Measurements from ENCODE around the gene FAM168A. TPM values are rescaled to one million over a fixed set of nuclear protein-coding genes. Genes with fewer than 3 reads are reported as not detected.

Gene FAM168A
- total and polyA plus RNA-seq, 9 of the 15 experiments (the other 6 are each of a cell fraction or from before 2014, with no cell fraction given) = 0.44 to 7.2 (median 2.9) TPM

DNA sequence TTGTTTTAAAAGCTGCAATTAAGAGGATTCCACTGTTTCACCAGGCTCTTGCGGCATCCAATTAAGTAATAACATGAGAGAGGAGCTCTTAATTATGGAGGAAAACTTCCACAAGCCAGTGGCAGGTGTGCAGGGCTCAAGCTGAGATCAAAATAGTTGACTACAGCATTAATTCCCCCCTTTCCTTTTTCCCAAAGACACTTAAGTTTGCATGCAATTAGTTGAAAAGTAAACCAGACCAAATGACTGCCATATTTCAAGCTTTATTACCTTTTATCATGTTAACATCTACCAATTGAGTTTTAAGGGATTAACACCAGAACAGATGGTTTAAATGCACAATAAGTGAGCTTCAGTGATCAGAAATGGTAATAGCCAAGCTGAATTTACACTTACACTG lies 32.1 kb downstream of the FAM168A start (continued):
- TF ChIP-seq, protein P1, sequence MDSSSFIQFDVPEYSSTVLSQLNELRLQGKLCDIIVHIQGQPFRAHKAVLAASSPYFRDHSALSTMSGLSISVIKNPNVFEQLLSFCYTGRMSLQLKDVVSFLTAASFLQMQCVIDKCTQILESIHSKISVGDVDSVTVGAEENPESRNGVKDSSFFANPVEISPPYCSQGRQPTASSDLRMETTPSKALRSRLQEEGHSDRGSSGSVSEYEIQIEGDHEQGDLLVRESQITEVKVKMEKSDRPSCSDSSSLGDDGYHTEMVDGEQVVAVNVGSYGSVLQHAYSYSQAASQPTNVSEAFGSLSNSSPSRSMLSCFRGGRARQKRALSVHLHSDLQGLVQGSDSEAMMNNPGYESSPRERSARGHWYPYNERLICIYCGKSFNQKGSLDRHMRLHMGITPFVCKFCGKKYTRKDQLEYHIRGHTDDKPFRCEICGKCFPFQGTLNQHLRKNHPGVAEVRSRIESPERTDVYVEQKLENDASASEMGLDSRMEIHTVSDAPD (CRISPR knock-in tag; IDR thresholded peaks at IDR 0.05) = no peak
- TF ChIP-seq ZNF121 (CRISPR knock-in tag; conservative IDR thresholded peaks at IDR 0.05) = no peak
- TF ChIP-seq ZNF695 (CRISPR knock-in tag; IDR thresholded peaks at IDR 0.05) = no peak
- no peak for TF ChIP-seq ZFP91 (CRISPR knock-in tag; IDR thresholded peaks at IDR 0.05)

GRCh38 chr11:73564903-73565302 lies 33.0 kb downstream of the FAM168A start:
- WGBS (ENCODE audit: insufficient coverage, low coverage, missing lambda C conversion rate) = 50% methylated on average over 2 of the region's 2 CpGs
- TF ChIP-seq, protein P2, sequence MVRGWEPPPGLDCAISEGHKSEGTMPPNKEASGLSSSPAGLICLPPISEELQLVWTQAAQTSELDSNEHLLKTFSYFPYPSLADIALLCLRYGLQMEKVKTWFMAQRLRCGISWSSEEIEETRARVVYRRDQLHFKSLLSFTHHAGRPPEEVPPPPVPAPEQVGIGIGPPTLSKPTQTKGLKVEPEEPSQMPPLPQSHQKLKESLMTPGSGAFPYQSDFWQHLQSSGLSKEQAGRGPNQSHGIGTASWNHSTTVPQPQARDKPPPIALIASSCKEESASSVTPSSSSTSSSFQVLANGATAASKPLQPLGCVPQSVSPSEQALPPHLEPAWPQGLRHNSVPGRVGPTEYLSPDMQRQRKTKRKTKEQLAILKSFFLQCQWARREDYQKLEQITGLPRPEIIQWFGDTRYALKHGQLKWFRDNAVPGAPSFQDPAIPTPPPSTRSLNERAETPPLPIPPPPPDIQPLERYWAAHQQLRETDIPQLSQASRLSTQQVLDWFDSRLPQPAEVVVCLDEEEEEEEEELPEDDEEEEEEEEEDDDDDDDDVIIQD (CRISPR knock-in tag; IDR thresholded peaks at IDR 0.05) = no peak
- TF ChIP-seq, protein P3, sequence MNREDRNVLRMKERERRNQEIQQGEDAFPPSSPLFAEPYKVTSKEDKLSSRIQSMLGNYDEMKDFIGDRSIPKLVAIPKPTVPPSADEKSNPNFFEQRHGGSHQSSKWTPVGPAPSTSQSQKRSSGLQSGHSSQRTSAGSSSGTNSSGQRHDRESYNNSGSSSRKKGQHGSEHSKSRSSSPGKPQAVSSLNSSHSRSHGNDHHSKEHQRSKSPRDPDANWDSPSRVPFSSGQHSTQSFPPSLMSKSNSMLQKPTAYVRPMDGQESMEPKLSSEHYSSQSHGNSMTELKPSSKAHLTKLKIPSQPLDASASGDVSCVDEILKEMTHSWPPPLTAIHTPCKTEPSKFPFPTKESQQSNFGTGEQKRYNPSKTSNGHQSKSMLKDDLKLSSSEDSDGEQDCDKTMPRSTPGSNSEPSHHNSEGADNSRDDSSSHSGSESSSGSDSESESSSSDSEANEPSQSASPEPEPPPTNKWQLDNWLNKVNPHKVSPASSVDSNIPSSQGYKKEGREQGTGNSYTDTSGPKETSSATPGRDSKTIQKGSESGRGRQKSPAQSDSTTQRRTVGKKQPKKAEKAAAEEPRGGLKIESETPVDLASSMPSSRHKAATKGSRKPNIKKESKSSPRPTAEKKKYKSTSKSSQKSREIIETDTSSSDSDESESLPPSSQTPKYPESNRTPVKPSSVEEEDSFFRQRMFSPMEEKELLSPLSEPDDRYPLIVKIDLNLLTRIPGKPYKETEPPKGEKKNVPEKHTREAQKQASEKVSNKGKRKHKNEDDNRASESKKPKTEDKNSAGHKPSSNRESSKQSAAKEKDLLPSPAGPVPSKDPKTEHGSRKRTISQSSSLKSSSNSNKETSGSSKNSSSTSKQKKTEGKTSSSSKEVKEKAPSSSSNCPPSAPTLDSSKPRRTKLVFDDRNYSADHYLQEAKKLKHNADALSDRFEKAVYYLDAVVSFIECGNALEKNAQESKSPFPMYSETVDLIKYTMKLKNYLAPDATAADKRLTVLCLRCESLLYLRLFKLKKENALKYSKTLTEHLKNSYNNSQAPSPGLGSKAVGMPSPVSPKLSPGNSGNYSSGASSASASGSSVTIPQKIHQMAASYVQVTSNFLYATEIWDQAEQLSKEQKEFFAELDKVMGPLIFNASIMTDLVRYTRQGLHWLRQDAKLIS (CRISPR knock-in tag; IDR thresholded peaks at IDR 0.05) = no peak
- TF ChIP-seq HDAC2 (IDR thresholded peaks at IDR 0.05) (no peak), CGGBP1 (CRISPR knock-in tag; IDR thresholded peaks at IDR 0.05) (no peak), BRD9 (IDR thresholded peaks at IDR 0.05; ENCODE audit: low read depth, partially characterized antibody) (no peak), POLR2B (IDR thresholded peaks at IDR 0.05; ENCODE audit: low read depth, partially characterized antibody) (no peak)
- TF ChIP-seq, protein P4, sequence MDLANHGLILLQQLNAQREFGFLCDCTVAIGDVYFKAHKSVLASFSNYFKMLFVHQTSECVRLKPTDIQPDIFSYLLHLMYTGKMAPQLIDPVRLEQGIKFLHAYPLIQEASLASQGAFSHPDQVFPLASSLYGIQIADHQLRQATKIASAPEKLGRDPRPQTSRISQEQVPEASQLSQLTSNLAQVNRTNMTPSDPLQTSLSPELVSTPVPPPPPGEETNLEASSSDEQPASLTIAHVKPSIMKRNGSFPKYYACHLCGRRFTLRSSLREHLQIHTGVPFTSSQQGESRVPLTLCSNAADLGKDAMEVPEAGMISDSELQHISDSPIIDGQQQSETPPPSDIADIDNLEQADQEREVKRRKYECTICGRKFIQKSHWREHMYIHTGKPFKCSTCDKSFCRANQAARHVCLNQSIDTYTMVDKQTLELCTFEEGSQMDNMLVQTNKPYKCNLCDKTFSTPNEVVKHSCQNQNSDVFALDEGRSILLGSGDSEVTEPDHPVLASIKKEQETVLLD (IDR thresholded peaks at IDR 0.05) = no peak
- DNase-seq (ENCODE audit: extremely low read depth in 1 of 4, low spot score in 3 of 4) (peak in 1 of 4 experiments; percentile 5), FAIRE-seq (no peak), ATAC-seq (no peak)
- Histone ChIP-seq H3K9me1 (ENCODE audit: control insufficient read depth, insufficient read depth, low read length) (no peaks in the 10 kb centered on the region), H3K4me1 (replicated peaks in 1 of 2; ENCODE audit: control insufficient read depth in 2 of 2, insufficient read depth in 2 of 2, low read length in 2 of 2) (peaks cover 0 to 12% of the 10 kb centered on the region in 2 experiments; a peak in 2 of 5 replicates), H2AFZ (ENCODE audit: low read depth, low read length) (no peak overlapping the region), H3K4me3 (no peak overlapping the region), H3K36me3 (ENCODE audit: control insufficient read depth, insufficient read depth, low read length) (no peaks in the 10 kb centered on the region), H3K4me2 (ENCODE audit: insufficient read depth, low read length) (no peak overlapping the region; the same call in 1 of the 2 replicates), H3K9ac (ENCODE audit: insufficient read depth in 1 of 2, low read depth in 2 of 2, low read length in 2 of 2) (no peak overlapping the region), H3K79me2 (ENCODE audit: control insufficient read depth, insufficient read depth, low read length) (no peaks in the 10 kb centered on the region), H3K27ac (ENCODE audit: extremely low read depth, low read depth, low read length) (no peak overlapping the region), H4K20me1 (replicated peaks; ENCODE audit: control insufficient read depth, insufficient read depth, low read length) (no peaks in the 10 kb centered on the region), H3K9me3 (replicated peaks; ENCODE audit: control insufficient read depth, insufficient read depth, low read depth, low read length) (no peaks in the 10 kb centered on the region), H3K27me3 (ENCODE audit: control insufficient read depth in 2 of 2, insufficient read depth in 2 of 2, low read length in 2 of 2) (no peaks in the 10 kb centered on the region)
- intact Hi-C loops (cut with micrococcal nuclease) (no loop called here), in situ Hi-C loops (cut with MboI) (no loop called here)
- no TSS peak for BruUV-seq (replicated peaks)
- ChIA-PET POLR2A (interaction anchor here (1.0 to 3.0 kb wide), 4 partner anchors 15 to 82 kb away, joined by 3 to 8 read pairs (median 4); partner anchors contain the start of gene PLEKHB1), CTCF (ENCODE audit: low intra/inter-chr PET ratio) (no interaction called here)
